GM12892 (cell line): Measurements from ENCODE around the gene SERPINF2.
A peak's percentile ranks its signal among the peaks of the same experiment; 100 is the strongest.

Source experiments
- POLR2A ChIP-seq: IDR thresholded peaks from 2 replicates; pipeline ENCODE4 v1.6.1; 2011; ENCODE audit warnings: low read depth, low read length, control low read depth
- POLR2AphosphoS5 ChIP-seq: IDR thresholded peaks from 2 replicates; pipeline ENCODE4 v1.6.1; 2011; ENCODE audit warnings: low read depth, low read length, control low read depth
- TAF1 ChIP-seq: IDR thresholded peaks from 2 replicates; pipeline ENCODE4 v1.6.1; 2011; ENCODE audit warnings: low read depth, mild to moderate bottlenecking, control low read depth, low read length, borderline replicate concordance

- TF ChIP-seq POLR2A (peak; percentile 96), POLR2AphosphoS5 (peak; percentile 92), TAF1 (peak; percentile 90)
Observed at GRCh38 chr17:1716076-1716911, 26.4 kb upstream of the SERPINF2 start.
